HG02623 (cell line): ENCODE results near the gene ADORA1.

Experiments used
- ATAC-seq: cut with Tn5 transposase; IDR thresholded peaks from one replicate; pipeline ENCODE4 v1.9.1; 2021; ENCODE audit warnings: moderate library complexity; ENCODE audit not compliant: unreplicated experiment

Gene ADORA1

GRCh38 chr1:203127666-203128430 is at the start of gene ADORA1:
Gene ADORA1 (plus strand): TSS chr1:203127726. CDS start chr1:203128842, 1,116 bp downstream.
- no peak for ATAC-seq

- no peak for ATAC-seq
These were observed 49.6 kb upstream of the ADORA1 start for GRCh38 chr1:203077956-203078355.

- ATAC-seq = no peak
These were observed 49.0 kb upstream of the ADORA1 start for GRCh38 chr1:203078478-203078877.

DNA sequence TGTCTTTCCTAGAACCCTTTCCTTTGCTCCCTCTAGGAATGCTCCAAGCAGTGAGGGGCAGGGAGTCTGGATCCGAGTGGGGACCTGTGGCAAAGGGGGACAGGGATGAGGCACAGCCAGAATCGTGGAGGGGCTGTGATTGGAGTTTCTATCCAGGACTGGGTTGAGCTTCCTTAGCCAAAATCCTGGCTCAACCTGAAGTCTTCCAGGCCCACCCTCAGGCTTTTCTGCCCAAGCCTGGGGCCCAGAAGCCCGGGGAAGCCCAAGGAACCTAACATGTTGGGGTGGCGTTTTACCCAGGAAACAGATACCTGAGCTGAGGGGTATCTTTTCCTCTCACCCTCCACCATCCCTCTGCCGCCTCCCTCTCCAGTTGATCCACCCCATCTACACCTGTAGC is 47.1 kb upstream of the ADORA1 start:
- no peak for ATAC-seq

DNA sequence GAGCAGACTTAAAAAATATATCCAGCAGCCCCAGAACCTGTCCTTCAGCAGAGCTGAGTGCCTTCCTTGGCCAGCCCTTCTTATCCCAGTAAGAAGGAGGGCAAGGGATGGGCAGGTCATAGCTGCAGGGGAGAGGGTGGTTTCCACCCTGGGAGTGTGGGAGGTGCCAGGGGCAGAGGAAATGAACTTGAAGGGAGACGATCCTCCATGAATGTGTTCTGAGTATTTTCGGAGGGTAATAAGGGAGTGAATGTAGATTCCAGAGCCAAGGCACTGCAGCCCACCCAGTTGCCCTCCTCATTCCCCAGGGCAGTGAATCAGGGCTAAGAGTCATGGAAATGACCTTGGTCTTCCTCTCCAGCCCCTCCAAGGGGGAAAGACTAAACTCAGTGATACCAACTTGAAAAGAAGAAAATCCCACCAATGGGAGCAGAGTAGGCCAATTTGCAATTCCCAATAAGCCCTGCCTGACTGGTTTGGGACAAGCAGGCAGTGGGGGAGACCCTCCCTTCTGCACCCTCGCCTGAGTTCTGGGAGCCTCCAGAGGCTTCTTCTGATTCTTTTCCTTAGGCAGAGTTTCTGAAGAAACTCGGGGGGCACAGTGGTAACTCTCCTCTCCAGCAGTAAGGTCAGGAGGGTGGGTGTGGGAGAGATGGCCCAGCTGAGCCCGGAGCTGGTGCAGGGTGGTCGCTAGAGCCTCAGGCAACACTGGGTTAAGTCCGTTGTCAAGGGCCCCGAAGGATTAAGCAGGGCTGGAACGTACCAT is 45.9 kb upstream of the ADORA1 start:
- ATAC-seq = no peak

- no peak for ATAC-seq
These were observed 45.4 kb upstream of the ADORA1 start for GRCh38 chr1:203082231-203082505.

GRCh38 chr1:203082571-203083462 is 44.7 kb upstream of the ADORA1 start:
- ATAC-seq = no peak

DNA sequence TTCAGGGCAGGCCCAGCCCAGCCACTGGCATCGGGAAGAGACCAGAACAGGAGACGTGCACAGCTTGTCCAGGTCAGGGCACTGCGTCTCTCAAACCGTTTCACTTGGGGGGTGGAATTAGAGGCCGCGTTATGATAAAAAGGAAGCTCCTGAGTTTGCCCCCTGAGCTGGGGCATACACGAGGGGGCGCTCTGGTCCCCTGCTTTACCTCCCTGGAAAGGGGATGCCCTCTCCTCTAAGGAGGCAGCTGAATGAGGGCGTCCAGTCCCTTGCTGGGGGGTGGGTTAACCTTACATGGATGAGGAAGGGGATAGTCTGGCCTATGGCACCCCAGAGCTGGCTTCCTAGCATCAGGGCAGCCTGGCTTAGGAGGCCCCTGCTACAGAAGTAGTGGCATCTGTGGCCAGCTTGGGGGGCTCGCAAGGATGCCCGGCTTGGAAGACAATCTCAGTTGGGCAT is 44.0 kb upstream of the ADORA1 start:
- no peak for ATAC-seq

- no peak for ATAC-seq
These were observed 42.7 kb upstream of the ADORA1 start for GRCh38 chr1:203084588-203085527.

GRCh38 chr1:203085528-203086406 is 41.8 kb upstream of the ADORA1 start, which contains the start of gene MYOG:
Gene MYOG (minus strand): TSS chr1:203086012. CDS start chr1:203085961, 51 bp downstream.
- no peak for ATAC-seq

- ATAC-seq = no peak
These were observed 40.3 kb upstream of the ADORA1 start for GRCh38 chr1:203086992-203087763.

DNA sequence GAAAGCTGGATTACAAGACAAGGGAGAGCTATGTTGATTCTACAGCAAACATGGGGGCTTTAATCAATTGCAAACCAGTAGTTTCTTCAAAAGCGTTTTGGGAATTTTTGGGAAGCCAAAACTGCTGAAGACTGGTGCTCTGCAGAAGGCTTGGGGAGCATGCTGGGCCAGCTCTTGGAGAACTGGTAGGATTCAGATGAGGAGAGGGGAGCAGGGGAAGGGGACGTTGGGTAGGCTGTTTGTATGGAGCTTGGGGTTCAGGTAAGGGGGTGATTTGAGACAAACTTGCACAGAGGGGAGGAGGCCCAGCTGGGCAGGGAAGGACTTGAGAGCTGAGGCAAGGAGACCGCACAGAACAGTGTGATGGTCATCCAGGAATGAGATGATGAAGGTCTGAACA is 39.1 kb upstream of the ADORA1 start:
- no peak for ATAC-seq

DNA sequence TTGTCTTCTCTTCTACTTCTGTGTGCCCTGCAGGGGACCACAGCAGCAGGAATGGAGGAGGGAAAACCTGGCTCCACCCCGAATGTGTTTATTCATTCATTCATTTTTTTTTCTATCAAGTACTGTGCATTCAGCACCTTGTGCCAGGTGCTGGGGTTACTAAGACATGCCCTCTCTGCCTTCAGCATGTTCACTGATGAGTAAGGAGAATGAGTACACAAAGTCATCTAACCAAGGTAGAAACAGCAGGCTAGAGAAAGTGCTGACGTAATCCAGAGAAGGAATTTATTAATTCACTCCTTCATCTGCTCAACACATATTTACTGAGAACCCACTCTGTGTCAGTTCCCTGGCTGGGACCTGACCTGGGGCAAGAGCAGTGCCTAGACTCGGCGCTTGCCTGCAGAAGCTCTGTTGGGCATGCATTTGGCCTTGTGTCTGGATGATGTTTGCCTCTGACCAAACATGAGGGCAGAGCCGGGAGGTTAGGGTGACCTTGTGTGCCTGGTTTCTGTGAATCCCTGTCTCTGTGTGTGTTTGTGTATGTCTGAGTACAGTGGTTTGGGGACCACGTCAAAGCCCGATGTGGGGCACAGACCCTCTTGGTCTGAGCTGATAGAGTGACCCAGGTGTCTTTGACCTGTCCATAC is 38.4 kb upstream of the ADORA1 start:
- ATAC-seq = no peak

DNA sequence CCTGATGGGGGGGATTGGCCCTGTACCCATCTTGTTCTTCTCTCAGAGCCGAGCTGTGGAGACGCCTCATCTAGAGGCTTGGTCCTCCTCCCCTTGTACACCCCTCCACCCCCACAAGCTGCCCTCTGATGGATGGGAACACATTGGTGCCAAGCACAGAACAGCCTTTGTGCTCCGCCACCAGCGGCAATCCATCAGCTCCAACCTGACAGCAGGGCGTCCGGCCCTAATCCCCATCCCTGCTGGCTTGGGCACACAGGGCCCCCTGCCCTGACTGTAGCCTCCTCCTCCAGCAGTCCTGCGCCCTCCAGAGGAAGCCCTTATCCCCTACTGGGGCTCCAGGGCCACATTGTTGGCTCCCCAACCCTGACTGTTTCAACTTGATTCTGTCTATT is 37.9 kb upstream of the ADORA1 start:
- ATAC-seq = no peak

GRCh38 chr1:203090421-203091198 is 36.9 kb upstream of the ADORA1 start:
- ATAC-seq = no peak

DNA sequence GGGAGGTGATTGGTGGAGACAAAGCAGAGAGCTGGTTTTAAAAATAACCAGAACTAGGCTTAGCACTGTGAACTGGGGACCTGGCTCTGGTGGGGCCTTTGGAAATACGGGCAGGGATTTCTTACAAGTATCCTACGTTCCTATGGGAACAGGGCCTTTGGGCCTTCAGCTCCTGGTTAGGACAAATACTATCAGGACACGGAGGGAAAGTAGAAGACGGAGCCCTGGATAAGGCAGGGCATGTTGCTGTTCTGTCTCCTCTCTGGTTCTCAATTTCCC is 36.4 kb upstream of the ADORA1 start:
- no peak for ATAC-seq

DNA sequence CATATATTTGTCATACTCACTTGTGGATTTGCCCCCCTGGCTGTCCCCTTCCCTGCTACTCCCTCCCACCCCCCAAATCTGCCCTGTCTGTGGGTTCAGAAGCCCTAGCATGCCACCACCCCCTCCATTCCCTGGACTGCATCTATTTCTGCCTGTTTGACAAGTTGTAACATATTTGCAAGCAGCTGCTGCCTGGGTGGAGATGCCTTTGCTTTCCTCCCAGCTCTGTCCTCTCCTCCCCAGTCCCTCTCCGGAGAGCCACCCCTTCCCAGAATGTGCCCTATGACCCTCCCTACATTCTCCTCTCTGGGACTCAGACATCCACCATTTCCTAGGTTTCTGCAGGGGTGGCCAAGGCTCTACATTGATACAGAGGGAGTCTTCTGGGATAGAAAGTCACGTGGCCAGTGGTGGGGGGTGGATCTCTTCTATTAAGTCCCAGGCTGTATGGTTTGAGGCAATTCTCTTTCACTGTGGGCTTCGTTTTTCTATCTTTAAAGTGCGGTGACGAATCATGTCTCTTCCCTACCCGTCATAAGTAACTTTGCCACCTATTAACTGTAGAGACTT is 35.7 kb upstream of the ADORA1 start:
- ATAC-seq = no peak
